Stimulated activated CD8-positive, alpha-beta memory T cell treated with anti-CD3 and anti-CD28 coated beads, Interleukin-2, amount 100 ng/mL, for 1 hour (primary cell): ENCODE results near the gene DPP6.

Source experiments
- DNase-seq, 2 donors: peaks; one replicate each; pipeline ENCODE4 v3.0.0-alpha.2; 2020; ENCODE audit warnings: low read depth in 2 of 2

The DPP6 gene

DNA sequence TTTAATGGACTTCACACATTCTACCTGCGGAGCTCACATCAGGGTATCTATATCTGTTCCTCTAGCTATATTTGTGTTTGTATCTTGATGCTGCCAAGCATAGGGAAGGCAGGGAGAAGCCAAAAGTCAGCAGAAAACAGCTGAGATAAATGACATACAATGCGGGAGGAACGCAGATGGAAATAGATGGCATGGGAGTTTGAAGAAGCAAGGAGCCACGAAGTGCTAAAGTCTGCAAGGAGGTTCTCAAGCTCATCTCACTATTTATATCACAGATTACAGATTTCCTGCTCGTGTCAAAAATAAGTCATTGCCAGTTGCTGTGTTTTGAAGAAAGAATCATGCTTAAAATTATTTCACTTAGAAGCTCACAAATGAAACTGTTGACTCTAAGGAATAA lies 180.5 kb downstream of the DPP6 start:
- DNase-seq: no peak

DNA sequence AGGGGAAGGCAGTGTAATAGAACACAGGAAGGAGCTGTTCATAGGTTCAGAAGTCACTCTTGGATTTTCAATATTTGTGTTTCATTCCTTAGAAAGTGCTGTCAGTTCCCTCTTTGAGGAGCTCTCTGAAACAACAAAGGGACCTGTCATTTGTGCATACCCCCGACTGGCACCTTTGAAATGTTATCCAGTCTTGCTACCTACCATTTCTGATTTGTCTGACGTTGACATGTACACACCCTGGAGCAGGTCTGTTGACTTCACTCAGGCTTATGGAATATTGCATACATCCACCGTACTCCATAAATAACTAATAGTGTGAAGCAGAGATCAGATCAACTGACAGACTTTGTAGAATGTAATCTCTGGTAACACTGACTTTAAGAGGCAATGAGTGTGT lies 189.8 kb downstream of the DPP6 start:
- DNase-seq: no peak

DNA sequence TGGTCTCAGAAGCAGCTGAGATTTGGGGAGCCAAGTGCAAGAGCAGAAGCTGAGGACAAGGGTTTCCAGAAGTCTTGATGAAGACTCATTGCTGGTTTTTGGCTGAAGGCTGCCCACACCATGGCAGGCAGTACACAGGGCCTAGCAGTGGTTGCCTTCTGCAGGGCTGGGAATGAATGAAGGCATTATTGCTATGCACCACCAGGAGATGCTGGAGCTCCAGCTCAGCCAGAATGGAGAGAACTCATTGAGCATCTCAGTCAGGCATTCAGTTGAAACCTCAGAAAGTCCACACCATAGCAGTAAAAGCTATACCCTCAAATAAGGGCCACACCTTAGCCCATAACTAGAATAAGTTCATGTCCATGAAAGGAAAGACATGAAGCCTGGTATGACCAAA lies 190.5 kb downstream of the DPP6 start:
- DNase-seq: no peak

DNA sequence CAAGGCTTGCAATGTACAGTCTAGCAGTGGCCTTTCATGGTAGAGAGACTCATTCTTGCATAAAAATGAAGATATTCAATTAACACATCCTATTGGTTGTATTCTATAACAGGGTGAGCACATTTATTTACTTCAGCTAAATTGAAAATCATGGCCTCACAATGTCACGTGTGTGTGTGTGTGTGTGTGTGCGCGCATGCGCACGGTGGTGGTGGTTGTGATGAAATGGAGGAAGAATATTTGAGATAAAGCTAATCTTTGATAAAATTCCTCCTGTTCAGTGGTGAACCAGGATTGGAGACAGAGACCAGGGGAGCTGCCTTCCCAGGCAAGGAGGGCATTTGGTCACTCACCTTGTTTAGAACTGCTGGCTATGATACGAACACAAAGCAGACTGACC lies 199.8 kb downstream of the DPP6 start:
- DNase-seq: no peak

DNA sequence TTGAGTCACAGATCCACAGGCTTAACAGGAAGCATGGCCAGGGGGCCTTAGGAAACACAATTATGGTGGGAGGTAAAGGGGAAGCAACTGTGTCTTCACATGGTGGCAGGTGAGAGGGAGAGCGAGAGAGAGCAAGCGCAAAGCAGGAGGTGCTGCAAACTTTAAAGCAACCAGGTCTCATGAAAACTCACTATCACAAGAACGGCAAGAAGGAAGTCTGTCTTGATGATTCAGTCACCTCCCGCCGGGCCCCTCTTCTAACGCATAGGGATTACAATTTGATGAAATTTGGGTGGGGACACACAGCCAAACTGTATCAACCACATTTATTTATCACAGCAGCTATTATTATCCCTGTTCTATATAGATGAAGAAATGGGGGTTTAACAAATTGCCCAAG lies 201.6 kb downstream of the DPP6 start:
- no peak for DNase-seq

DNA sequence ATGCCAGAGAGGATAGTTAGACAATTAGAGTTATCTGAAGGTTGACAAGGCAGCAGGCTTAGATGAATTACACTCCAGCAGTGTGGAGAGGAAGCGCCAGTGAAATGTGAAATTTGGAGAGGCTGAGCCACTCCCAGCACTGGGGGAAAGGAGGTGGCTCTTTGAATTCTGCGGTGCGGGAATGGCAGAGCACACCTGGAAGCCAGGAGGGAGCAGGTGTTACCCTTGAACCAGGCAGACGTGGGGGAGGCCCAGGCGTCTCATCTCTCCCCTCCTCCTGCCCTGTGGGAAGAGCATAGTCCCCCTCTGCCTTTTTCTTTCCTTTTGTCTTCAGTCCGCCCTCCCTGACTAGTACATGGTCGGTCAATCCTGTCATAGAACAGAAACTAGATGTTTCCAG lies 203.1 kb downstream of the DPP6 start:
- no peak for DNase-seq

DNA sequence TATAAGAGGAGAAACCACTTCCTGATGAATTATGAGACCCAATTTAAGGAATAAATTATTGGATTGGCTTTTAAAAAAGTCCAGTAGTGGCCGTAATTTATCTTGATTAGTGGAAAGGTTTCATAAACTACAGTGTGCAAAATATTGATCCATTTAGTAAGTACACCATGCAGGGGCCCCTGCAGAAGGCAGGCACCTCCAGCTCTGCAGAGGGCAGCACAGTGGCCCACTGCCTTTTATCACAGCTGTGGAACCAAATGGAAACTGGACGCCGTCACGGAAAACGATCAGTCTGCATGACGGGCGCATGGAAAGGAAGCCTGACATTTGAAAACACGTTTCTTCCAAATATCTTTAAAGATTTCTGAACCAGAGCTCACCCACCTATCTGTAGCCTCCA lies 204.0 kb downstream of the DPP6 start:
- no peak for DNase-seq

DNA sequence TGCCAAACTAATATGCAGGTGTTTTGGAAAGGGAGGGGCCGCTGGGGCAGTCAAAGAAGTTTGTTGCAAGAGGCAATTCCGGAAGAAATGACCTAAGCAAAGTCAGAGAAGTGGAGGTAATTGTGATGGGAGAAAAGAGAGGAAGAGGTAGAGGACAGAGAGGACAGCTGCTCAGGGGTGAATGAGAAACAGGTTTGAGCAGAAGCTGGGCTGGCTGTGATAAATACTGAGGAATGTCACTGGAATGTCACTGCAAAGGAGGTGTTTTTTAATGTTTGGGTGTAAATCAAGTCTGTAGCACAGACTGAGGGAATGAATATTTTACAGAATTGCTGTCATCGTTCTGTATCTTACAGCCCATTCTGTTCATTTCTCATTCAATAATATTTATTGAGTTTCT lies 207.2 kb downstream of the DPP6 start:
- no peak for DNase-seq

DNA sequence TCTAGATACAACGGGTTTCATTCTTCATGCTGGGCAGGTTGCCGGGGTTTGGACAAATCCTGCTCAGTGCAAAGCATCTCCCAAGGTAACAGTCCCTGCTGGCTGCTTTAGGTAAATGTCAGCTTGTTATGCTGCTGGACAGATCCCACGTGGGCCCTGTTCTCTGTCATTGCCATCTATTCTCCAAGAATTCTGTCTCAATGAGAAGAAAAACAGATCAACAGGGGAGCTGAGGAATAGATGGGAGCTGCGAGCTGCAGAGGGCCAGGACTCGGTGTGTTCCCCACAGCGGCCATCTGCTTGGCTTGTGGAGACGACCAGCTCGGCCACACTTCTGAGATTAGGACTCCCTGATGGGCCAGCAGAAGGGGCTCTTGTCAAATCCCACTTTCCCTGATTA lies 235.2 kb downstream of the DPP6 start:
- no peak for DNase-seq

DNA sequence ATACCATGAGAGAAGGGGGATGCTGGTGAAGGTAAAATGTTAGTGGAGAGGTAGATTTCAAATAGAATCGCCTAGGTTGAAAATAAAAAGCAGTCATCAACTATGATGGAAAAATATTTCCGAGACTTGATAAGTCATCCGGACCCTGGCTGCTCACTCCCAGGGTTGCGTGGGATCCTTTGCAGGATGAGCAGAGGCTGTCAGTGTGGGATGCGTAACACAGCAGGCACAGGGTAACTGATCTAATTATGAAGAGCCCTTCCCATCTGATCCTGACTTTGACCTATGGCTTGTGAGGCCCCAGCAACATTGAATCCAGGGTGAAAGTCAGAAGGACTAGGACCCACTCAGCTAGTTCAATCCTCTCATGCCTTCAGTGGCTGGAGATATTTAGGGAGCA lies 236.9 kb downstream of the DPP6 start:
- no peak for DNase-seq

DNA sequence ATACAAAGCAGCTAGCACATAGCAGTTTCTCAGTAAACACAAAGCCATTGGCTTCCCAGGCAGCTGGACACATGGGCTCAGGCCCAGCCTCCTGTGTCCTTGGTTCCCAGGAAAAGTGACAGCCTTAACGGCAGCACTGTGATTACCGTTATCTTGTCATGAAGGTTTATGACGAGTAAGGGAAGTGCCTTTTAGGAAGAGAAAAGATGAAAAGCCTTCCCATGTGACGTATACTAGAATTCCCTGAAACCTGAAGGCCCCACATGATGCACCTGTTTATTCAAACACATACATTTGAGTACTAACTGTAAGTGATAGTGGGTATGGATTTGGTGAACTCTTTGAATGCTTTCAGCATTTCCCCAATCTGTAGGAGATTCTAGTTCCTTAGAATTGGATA lies 244.2 kb downstream of the DPP6 start:
- DNase-seq: no peak

DNA sequence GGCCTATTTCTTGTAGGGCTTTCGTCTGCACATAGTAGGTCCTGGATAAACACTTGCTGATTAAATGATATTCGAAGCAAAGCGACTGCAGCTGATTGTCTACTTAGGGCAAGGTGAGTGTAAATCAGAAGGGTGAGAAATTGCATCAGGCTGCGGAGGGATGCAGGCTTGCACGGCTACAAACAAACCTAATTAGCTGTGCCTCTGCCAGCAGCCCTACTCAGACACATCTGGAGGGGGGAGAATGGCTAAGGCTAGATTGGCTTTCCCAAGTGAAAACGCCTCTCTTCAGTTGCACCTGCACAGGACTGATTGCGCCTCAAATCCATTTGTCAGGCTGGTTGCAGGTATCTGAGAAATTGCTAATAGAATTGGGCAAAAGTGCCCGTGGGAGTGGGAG lies 247.5 kb downstream of the DPP6 start:
- DNase-seq: no peak

DNA sequence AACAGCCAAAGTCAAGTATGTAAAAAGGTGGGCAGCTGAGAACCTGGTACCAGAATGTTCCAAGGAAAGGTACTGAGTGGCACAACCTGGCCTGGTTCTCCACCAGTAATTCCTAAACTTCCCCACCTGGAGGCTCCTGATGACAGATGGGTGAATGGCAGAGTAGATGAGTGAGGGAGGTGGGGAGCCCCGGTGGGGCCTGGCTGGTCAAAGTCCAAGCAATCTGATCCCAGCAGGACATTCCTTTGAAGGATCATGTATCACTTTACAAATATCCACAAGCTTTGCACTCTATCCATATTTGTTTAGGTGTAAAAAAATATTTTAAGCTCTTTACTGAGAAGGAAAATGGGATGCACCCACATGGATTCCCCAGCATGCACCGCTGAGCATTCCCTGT lies 250.2 kb downstream of the DPP6 start:
- DNase-seq: no peak

DNA sequence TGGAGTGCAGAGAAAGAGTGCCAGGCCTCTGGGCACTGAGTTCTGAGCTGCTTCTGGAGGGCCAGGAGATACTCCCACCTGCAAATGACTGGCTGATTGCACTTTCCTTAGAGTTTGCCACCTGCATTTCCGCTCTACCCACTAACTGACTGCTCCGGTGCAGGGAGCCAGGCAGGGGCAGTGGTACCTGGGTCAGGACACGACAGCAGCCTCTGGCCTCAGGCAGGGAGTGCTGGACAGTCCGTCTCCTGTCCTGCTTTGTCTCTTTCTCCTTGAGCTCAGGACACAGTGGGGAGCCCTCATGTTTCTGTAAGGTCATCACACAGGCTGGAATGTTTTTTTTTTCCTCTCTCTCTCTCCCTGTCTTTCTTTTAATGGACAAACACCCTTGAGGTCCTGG lies 252.0 kb downstream of the DPP6 start:
- DNase-seq: no peak

DNA sequence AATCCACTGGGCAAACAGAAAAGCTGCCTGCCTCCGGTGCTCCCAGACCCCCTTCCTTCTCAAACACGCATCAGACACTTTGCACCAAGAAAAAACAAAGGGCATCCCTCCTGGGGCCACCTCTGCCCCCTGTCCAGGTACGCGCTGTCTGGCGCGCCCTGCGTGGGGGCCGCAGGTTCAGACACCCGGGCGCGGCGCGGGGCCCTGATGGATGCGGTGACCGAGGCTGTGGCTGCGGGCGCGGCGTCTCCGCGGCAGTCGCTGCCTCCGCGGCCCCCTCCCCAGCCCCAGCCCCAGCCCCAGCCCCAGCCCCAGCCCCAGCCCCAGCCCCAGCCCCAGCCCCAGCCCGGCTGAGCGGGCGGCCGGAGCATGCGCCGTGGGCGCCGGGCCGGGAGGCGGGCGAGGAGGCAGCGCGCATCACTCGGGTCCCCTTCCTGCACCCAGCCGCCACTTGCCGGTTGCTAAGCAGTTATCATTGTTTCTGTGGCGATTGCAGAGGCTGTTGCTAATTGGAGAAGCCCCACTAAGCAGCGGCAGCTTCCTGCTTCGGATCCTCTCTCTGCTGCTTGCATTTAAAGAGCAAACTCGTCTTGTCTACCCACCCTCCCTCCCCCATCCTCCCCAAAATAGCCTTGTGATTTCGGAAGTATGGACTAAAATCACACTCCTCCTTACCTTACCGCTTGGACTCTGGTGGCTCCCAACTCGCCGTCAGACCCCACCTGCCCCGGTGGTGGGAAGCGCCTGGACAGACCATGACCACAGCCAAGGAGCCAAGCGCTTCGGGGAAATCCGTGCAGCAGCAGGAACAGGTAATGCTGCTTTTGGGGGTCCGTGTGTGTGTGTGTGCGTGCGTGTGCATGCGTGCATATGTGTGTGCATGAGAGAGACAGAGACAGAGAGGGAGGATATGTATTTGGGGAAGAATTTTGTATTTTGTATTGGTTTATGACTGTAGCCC lies 252.8 kb downstream of the DPP6 start:
- no peak for DNase-seq

DNA sequence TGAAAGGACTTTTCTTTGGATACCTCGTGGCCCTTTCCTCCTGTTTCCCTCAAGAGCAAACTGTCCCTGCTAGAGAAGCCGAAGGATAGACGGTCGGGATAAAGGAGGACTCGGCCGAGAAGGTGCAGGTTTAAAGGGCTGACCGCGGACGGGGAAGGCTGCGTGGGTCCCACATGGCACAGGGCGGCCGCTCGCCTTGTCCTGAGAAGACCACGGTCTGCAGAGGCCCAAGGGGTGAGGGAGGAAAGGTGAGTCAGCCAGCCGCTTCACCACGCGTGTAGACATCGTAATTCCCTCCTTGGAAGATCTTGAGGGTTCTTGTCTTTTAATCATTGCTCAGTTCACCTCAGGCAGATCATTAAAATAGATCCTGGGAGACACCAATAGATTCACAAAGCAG lies 253.8 kb downstream of the DPP6 start:
- no peak for DNase-seq

DNA sequence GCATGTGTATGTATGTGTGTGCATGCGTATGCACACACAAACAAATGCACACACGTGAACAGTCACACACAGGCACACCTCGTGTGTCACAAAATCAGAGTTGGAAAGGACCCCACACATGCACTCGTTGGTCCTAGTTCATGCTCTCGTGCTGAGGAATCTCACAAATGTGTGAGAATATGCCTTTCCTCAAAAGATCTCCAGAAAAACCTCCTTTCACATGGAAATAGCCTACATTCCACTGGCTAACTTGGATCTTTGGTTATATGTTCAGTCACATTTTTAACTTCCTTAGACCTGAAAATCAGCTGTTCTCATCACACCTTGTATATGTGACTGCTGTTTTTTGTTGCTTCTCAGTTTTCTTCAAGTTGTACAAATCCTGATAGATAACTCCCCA lies 256.7 kb downstream of the DPP6 start:
- DNase-seq: no peak

DNA sequence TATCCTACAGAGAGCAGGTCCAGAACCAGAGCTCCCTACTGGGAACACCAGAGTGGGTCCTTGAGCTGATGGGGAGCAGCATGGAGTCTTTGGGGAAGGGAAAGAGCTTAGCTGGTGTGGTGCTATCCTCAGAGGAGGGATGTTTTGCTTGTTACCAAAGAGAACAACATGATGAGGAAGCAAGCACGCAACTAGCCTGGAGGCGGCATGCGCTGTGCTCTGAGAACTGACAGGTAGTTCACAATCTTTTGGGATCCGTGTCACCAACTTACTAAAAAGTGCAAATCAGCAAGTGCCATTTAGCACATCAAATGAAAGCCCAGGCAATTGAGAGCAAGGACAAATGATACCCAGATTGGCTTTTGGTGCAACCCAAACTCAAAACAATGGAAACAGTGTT lies 257.9 kb downstream of the DPP6 start:
- DNase-seq: no peak

DNA sequence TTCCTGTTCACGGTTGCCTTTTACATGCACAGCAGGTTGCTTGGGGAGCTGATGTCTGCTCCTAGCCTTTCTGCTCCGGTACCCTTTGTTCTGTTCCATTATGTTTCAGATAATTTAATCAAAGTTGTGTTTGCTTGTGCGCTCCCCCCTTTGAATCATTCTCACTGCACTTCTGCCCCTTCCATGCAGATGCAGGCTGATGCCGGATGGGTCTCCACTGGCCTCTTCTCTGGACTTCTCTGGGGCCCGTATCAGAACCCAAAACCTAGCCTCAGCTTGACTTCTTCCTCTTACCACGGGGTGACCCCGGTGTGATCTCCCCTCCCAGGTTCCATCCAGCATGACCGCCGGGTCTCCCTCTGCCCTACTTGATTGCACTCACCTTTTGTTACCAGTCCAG lies 272.0 kb downstream of the DPP6 start:
- no peak for DNase-seq

DNA sequence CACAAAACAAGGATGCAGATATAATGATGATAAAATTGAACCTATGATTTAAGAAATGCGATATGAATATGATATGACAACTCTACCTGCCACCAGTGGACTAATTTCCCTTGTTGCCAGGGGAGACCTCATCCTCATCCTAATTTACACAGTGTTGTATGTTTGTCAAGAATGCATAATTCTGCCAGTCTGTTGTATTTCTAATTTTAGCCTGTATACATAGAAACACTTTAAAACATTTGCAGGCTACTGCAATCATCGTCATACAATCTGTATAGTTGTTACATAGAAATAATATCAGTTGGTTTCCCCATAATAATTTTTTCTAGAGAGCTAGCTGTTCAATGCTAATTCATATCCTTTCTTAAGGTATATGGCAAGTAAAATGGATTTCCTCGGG lies 274.2 kb downstream of the DPP6 start:
- DNase-seq: no peak

DNA sequence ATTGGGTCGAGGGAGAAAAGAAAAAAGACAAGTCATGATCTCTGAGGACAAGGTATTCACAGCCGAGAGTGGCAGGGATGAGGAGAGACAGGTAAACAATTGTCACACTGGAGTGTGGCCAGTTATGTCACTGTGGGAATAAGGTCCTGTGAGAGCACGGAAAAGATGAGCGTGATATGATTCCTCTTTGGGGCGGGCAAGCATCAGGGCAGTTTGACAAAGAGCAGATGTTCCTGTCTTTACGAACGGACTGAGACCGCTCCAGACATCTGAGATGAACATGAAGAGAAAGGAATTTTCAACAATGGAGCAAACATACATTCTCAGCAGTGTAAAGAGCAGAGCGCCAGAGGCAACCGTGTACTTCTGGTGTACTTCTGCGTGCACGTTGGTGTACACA lies 278.1 kb downstream of the DPP6 start:
- DNase-seq: no peak

DNA sequence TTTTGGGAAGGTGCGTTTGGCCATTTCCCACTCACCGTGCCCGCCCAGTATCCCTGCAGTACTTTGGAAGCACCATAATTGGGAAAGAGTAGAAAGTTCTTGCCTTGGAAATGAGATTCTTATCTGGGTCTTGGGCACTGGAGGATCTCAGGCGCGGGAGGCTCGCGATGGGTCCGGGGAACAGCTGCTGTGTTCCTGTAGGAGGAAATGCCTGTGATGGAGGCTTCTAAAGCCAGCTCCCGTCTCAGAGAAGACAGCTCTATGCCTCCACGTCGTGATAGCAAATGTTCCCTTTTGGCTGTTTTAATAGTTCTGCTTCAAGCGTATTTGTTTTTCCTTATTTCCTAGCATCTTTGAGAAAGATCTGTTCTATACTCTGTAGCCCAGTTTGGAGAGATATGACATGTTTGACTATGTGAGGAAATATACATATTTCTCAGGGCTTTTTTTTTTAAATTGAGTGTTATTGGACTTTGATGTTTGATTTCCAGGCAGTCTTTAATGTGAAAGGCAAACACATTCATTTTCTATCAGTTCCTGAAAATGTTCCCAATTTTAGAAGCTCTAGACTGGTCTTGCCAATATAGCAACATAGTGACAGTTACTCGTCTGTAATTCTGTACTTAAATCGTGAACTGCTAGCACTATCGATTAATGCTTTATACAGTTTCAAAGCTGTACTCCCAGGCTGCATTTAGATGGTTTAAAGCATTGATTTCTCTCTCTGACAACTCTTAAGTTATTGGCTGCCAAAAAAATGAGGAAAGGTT lies 280.8 kb downstream of the DPP6 start:
- no peak for DNase-seq

DNA sequence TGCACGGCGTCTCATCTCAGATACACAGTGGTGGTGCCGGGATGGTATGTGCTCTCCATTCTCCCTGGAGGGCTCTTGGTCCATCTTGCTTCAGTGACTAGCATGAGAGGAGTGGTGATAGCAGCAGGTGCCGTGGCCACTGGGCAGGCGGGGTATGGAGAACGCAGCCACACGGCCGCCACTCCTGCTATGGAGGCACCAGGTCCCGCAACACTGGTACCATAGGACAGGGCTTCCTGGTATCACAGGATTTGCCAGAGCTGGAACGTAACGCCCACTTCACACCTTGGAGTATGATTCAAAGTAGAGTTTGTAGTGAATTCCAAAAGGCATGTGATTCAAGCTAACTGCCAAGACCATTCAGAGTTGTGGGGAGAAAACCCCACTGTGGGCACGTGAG lies 284.1 kb downstream of the DPP6 start:
- no peak for DNase-seq
